DND-41 (cell line): ENCODE measurements around the gene COL6A3.

Source experiments
- ATAC-seq: fragments of 200-7000 bp; cut with Tn5 transposase; 3 replicates; pipeline ENCODE4 v1.9.1; 2021; ENCODE audit warnings: low read depth; ENCODE audit not compliant: insufficient read depth
- DNase-seq: peaks from one replicate; pipeline ENCODE4 v3.0.0-alpha.2; 2020
- H2AFZ ChIP-seq: 2 replicates; pipeline ENCODE4 v1.6.0; 2012; ENCODE audit warnings: low read depth, low read length
- H3K27ac ChIP-seq: 2 replicates; pipeline ENCODE4 v1.5.1; 2012; ENCODE audit warnings: low read length, inconsistent platforms
- H3K27me3 ChIP-seq: fragments of 200-600 bp; sonication (generic); 2 replicates; pipeline ENCODE4 v1.6.0; 2012; ENCODE audit warnings: low read length, mild to moderate bottlenecking, inconsistent platforms; ENCODE audit not compliant: insufficient read depth, poor library complexity
- H3K36me3 ChIP-seq: 2 replicates; pipeline ENCODE4 v1.5.1; 2012; ENCODE audit warnings: low read length, inconsistent platforms; ENCODE audit not compliant: insufficient read depth
- H3K4me1 ChIP-seq: 2 replicates; pipeline ENCODE4 v1.5.1; 2012; ENCODE audit warnings: mild to moderate bottlenecking, low read length; ENCODE audit not compliant: insufficient read depth
- H3K4me2 ChIP-seq: 2 replicates; pipeline ENCODE4 v1.6.0; 2012; ENCODE audit warnings: mild to moderate bottlenecking, moderate library complexity, low read length, inconsistent platforms; ENCODE audit not compliant: insufficient read depth
- H3K4me3 ChIP-seq, 2 experiments: fragments of 200-600 bp in 1 of 2; shearing (Covaris generic) in 1 of 2; 2 replicates each; pipeline ENCODE4 v1.5.1; 2012 to 2016; ENCODE audit warnings: inconsistent platforms in 2 of 2, low read length in 2 of 2, mild to moderate bottlenecking in 2 of 2, low read depth in 1 of 2, moderate library complexity in 1 of 2
- H3K79me2 ChIP-seq: 2 replicates; pipeline ENCODE4 v1.6.0; 2012; ENCODE audit warnings: low read length, inconsistent platforms; ENCODE audit not compliant: insufficient read depth
- H3K9ac ChIP-seq: 2 replicates; pipeline ENCODE4 v1.6.0; 2012; ENCODE audit warnings: low read depth, mild to moderate bottlenecking, inconsistent platforms, low read length, moderate library complexity
- H3K9me3 ChIP-seq: 2 replicates; pipeline ENCODE4 v1.5.1; 2012; ENCODE audit warnings: low read length, moderate library complexity, mild to moderate bottlenecking, inconsistent platforms; ENCODE audit not compliant: insufficient read depth, severe bottlenecking
- H4K20me1 ChIP-seq: 2 replicates; pipeline ENCODE4 v1.6.0; 2012; ENCODE audit warnings: low read length; ENCODE audit not compliant: insufficient read depth
- EZH2 ChIP-seq: IDR thresholded peaks from 3 replicates; pipeline ENCODE4 v1.6.1; 2012; ENCODE audit warnings: borderline replicate concordance, low read depth, mild to moderate bottlenecking, moderate library complexity, low read length, inconsistent platforms; ENCODE audit not compliant: severe bottlenecking
- TF ChIP-seq, protein P1 (sequence below): IDR thresholded peaks from 2 replicates; pipeline ENCODE4 v1.5.1; 2012; ENCODE audit warnings: borderline replicate concordance, low read length, moderate library complexity, mild to moderate bottlenecking; ENCODE audit not compliant: poor library complexity, severe bottlenecking; ENCODE audit errors: extremely low read depth

The COL6A3 gene

DNA sequence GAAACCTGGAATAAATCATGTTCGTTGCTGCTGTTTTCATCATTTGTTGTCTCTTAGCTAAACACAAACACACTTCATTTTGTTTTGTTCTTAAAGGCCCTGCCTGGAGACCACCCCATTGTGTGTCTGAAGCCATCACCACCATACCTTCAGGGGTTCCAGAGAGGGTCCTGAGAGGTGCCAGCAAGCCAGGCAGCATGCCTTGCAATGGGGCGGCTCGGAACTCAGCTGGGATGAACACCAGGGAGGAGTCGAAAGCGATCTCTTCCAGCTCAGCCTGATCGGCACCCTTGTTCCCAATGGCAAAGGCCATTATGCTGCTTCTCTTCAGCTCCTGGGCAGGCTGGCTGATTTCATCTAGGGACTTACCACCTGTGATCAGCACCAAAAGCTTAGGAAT lies 33.2 kb downstream of the COL6A3 start:
- Histone ChIP-seq H3K4me2 (no peak overlapping the region), H3K27ac (no peak overlapping the region), H3K9ac (no peak overlapping the region), H4K20me1 (no peaks in the 10 kb centered on the region), H2AFZ (no peak overlapping the region), H3K4me3 (no peak overlapping the region), H3K9me3 (no peaks in the 10 kb centered on the region), H3K36me3 (no peaks in the 10 kb centered on the region), H3K79me2 (no peaks in the 10 kb centered on the region), H3K4me1 (no peaks in the 10 kb centered on the region), H3K27me3 (peaks cover 15% of the 10 kb centered on the region)
- DNase-seq (no peak), ATAC-seq (no peak)
- TF ChIP-seq, protein P1, sequence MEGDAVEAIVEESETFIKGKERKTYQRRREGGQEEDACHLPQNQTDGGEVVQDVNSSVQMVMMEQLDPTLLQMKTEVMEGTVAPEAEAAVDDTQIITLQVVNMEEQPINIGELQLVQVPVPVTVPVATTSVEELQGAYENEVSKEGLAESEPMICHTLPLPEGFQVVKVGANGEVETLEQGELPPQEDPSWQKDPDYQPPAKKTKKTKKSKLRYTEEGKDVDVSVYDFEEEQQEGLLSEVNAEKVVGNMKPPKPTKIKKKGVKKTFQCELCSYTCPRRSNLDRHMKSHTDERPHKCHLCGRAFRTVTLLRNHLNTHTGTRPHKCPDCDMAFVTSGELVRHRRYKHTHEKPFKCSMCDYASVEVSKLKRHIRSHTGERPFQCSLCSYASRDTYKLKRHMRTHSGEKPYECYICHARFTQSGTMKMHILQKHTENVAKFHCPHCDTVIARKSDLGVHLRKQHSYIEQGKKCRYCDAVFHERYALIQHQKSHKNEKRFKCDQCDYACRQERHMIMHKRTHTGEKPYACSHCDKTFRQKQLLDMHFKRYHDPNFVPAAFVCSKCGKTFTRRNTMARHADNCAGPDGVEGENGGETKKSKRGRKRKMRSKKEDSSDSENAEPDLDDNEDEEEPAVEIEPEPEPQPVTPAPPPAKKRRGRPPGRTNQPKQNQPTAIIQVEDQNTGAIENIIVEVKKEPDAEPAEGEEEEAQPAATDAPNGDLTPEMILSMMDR, result no peak
- no peak for TF ChIP-seq EZH2

DNA sequence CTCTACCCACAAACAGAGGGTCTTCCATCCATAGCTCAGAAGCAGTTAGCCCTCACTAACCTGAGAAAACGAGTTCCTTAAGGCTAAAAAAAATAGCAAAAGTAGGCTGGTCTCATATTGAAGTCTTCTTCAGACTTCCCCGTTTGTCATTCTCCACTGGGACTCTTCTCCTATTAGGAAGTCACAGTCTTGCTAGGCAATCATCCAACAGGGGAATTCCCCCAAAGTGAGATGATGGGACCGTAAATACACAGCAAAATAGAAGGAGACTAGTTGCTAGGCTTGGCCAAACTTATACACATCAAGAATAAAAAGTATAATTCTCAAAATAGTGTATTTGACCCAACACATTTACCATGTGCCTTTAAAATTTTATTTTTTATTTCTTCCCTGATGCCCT lies 34.3 kb downstream of the COL6A3 start:
- Histone ChIP-seq H3K27me3 (peaks cover 15% of the 10 kb centered on the region), H3K9ac (no peak overlapping the region), H2AFZ (no peak overlapping the region), H4K20me1 (no peaks in the 10 kb centered on the region), H3K27ac (no peak overlapping the region), H3K4me3 (no peak overlapping the region), H3K79me2 (no peaks in the 10 kb centered on the region), H3K9me3 (no peaks in the 10 kb centered on the region), H3K4me1 (no peaks in the 10 kb centered on the region), H3K36me3 (no peaks in the 10 kb centered on the region), H3K4me2 (no peak overlapping the region)
- DNase-seq, result no peak
- TF ChIP-seq EZH2, result no peak
- TF ChIP-seq, protein P1, result no peak
- no peak for ATAC-seq

DNA sequence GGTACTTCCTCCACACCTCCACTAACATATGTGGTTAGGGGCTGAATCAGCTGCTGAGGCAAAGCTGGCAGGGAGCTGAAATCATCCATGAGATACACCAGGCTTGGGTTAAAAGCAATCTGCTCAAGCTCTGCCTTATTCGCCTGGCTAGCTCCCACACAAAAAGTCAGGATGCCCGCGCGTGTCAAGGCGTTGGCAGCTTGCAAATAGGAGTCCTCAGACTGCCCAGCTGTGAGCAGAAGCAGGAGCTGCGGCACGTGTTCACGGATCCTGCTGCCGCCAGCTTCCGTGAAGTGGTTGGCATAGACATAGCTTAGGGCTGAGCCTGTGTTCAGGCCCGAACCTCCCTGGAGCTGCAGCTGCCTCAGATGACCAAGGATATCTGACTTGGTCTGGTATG lies 35.3 kb downstream of the COL6A3 start:
- Histone ChIP-seq H3K4me1 (no peaks in the 10 kb centered on the region), H3K27ac (no peak overlapping the region)

More for the DNA sequence above, 35.3 kb downstream of the COL6A3 start:
- Histone ChIP-seq H3K9ac (no peak overlapping the region), H2AFZ (no peak overlapping the region), H4K20me1 (no peaks in the 10 kb centered on the region), H3K27me3 (peaks cover 15% of the 10 kb centered on the region), H3K36me3 (no peaks in the 10 kb centered on the region), H3K9me3 (no peaks in the 10 kb centered on the region), H3K79me2 (no peaks in the 10 kb centered on the region), H3K4me3 (no peak overlapping the region), H3K4me2 (no peak overlapping the region)
- TF ChIP-seq EZH2, result no peak
- TF ChIP-seq, protein P1, result no peak
- DNase-seq (no peak), ATAC-seq (no peak)
